HG03432 (cell line): ENCODE data around the gene GBA3.
A peak's percentile ranks its signal among the peaks of the same experiment; 100 is the strongest.

Source experiments
- ATAC-seq: cut with Tn5 transposase; IDR thresholded peaks from one replicate; pipeline ENCODE4 v1.9.1; 2021; ENCODE audit warnings: mild to moderate bottlenecking, moderate library complexity; ENCODE audit not compliant: unreplicated experiment

Gene GBA3

GRCh38 chr4:22695029-22695428, 2.3 kb downstream of the GBA3 start:
- ATAC-seq, result no peak

GRCh38 chr4:22695917-22696316, 3.2 kb downstream of the GBA3 start:
- no peak for ATAC-seq

- no peak for ATAC-seq
These were observed 11.2 kb downstream of the GBA3 start for GRCh38 chr4:22703912-22704311.

GRCh38 chr4:22707390-22707789, 14.7 kb downstream of the GBA3 start:
- ATAC-seq, result peak; percentile 87

- no peak for ATAC-seq
These were observed 16.2 kb downstream of the GBA3 start for GRCh38 chr4:22708961-22709360.

GRCh38 chr4:22712105-22712504, 19.4 kb downstream of the GBA3 start:
- ATAC-seq, result no peak

GRCh38 chr4:22712529-22712928, 19.8 kb downstream of the GBA3 start:
- ATAC-seq, result no peak

GRCh38 chr4:22713841-22714240, 21.1 kb downstream of the GBA3 start:
- no peak for ATAC-seq

- ATAC-seq, result no peak
These were observed 26.5 kb downstream of the GBA3 start for GRCh38 chr4:22719218-22719617.

GRCh38 chr4:22720091-22720490, 27.4 kb downstream of the GBA3 start:
- no peak for ATAC-seq

GRCh38 chr4:22721204-22721603, 28.5 kb downstream of the GBA3 start:
- no peak for ATAC-seq

- no peak for ATAC-seq
These were observed 37.3 kb downstream of the GBA3 start for GRCh38 chr4:22730021-22730420.

GRCh38 chr4:22733816-22734215, 41.1 kb downstream of the GBA3 start:
- ATAC-seq, result no peak

GRCh38 chr4:22736912-22737311, 44.2 kb downstream of the GBA3 start:
- no peak for ATAC-seq

- no peak for ATAC-seq
These were observed 47.2 kb downstream of the GBA3 start for GRCh38 chr4:22739968-22740367.

GRCh38 chr4:22741744-22742143, 49.0 kb downstream of the GBA3 start:
- no peak for ATAC-seq

- ATAC-seq, result no peak
These were observed 50.6 kb downstream of the GBA3 start for GRCh38 chr4:22743290-22743689.

GRCh38 chr4:22744478-22745062, 51.8 kb downstream of the GBA3 start:
- no peak for ATAC-seq

- ATAC-seq, result no peak
These were observed 52.5 kb downstream of the GBA3 start for GRCh38 chr4:22745234-22745633.

- ATAC-seq, result no peak
These were observed 61.4 kb downstream of the GBA3 start for GRCh38 chr4:22754116-22754515.

- ATAC-seq, result no peak
These were observed 69.8 kb downstream of the GBA3 start for GRCh38 chr4:22762548-22762947.

GRCh38 chr4:22764183-22764582, 71.4 kb downstream of the GBA3 start:
- ATAC-seq, result no peak

GRCh38 chr4:22766068-22766467, 73.3 kb downstream of the GBA3 start:
- ATAC-seq, result no peak
